Measurements from ENCODE around the gene ADAD2. TPM values are rescaled to one million over a fixed set of nuclear protein-coding genes. Genes with fewer than 3 reads are reported as not detected.

ADAD2 gene
- total RNA-seq, 1 donor from 2014 or later, result not detected

DNA sequence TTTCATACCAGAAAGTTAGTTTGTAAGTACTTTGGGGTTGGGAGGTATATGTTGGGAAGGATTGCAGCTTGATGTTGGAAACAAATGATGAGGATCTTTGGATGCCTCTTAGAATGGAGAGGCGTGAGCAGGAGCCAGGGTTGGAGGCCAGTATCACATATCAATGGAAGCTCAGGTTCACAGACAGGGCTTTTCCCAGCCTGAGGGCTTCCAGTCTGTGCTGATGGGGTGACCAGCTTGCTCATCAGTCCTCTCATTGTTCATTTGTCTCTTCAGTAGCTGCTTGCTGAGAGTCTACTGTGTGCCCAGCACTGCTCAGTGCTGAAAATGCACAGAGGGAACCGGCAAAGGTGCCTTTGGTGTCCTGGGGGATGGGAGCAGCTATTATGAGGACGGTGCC is 40.0 kb upstream of the ADAD2 start:
- TF ChIP-seq, protein P1, sequence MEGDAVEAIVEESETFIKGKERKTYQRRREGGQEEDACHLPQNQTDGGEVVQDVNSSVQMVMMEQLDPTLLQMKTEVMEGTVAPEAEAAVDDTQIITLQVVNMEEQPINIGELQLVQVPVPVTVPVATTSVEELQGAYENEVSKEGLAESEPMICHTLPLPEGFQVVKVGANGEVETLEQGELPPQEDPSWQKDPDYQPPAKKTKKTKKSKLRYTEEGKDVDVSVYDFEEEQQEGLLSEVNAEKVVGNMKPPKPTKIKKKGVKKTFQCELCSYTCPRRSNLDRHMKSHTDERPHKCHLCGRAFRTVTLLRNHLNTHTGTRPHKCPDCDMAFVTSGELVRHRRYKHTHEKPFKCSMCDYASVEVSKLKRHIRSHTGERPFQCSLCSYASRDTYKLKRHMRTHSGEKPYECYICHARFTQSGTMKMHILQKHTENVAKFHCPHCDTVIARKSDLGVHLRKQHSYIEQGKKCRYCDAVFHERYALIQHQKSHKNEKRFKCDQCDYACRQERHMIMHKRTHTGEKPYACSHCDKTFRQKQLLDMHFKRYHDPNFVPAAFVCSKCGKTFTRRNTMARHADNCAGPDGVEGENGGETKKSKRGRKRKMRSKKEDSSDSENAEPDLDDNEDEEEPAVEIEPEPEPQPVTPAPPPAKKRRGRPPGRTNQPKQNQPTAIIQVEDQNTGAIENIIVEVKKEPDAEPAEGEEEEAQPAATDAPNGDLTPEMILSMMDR (conservative IDR thresholded peaks at IDR 0.05), result no peak
- Mint-ChIP-seq H3K9me3 (no peaks in the 10 kb centered on the region), H3K4me1 (peaks cover 6% of the 10 kb centered on the region), H3K36me3 (ENCODE audit: low read depth) (no peaks in the 10 kb centered on the region), H3K4me3 (no peak overlapping the region), H3K27me3 (ENCODE audit: low read depth) (peaks cover 38% of the 10 kb centered on the region), H3K27ac (ENCODE audit: unreplicated experiment) (no peak overlapping the region)
- no peak for DNase-seq (ENCODE audit: low read depth, low spot score)

DNA sequence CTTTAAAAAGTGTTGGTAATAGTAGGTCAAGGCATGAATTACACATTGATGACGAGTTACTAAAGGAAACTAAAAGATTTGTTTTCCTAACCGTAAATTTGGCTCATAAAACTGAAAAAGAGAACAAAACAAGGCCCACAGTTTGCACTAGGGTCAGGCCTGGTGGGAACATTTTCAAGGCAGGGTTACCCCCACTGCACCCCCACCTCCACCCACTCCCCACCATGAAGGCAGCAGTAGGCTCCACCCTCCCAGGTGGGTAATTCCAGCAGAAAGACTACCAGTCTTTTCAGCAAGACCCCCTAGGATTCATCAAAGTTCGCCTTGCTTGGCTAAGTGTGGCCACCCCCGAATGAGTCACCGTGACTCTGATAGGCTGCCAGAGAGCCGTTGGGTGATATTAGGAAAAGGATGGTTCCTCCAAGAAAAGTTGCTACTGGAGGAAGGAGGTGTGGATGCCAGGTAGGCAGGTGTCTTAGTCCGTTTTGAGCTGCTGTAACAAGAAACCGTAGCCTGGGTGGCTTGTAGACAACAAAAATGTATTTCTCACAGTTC is 37.2 kb upstream of the ADAD2 start:
- peaks cover 6% of the 10 kb centered on the region for H3K4me1 Mint-ChIP-seq
- TF ChIP-seq, protein P1 (conservative IDR thresholded peaks at IDR 0.05), result no peak
- H3K27me3 Mint-ChIP-seq (ENCODE audit: low read depth), result peaks cover 21% of the 10 kb centered on the region
- H3K36me3 Mint-ChIP-seq (ENCODE audit: low read depth), result no peaks in the 10 kb centered on the region
- no peaks in the 10 kb centered on the region for H3K9me3 Mint-ChIP-seq
- no peak overlapping the region for H3K4me3 Mint-ChIP-seq
- H3K27ac Mint-ChIP-seq (ENCODE audit: unreplicated experiment), result no peak overlapping the region
- DNase-seq (ENCODE audit: low read depth, low spot score), result no peak

DNA sequence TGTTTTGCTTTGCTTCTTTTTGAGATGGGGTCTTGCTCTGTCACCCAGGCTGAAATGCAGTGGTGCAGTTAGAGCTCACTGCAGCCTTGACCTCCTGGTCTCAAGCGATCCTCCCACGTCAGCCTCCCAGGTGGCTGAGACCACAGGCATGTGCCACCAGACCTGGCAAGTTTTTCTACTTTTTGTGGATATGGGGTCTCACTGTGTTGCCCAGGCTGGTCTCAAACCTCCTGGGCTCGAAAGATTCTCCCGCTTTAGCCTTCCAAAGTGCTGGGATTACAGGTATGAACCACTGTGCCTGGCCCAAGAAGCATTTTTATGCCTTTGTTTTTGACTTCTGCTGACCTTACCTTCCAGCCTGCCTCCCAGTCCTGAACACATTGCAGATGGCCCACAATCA is 35.7 kb upstream of the ADAD2 start:
- no peak for DNase-seq (ENCODE audit: low read depth, low spot score)
- Mint-ChIP-seq H3K27me3 (ENCODE audit: low read depth) (peaks cover 22% of the 10 kb centered on the region), H3K9me3 (no peaks in the 10 kb centered on the region), H3K36me3 (ENCODE audit: low read depth) (no peaks in the 10 kb centered on the region), H3K27ac (ENCODE audit: unreplicated experiment) (no peak overlapping the region), H3K4me1 (peaks cover 6% of the 10 kb centered on the region), H3K4me3 (no peak overlapping the region)
- TF ChIP-seq, protein P1 (conservative IDR thresholded peaks at IDR 0.05), result no peak

DNA sequence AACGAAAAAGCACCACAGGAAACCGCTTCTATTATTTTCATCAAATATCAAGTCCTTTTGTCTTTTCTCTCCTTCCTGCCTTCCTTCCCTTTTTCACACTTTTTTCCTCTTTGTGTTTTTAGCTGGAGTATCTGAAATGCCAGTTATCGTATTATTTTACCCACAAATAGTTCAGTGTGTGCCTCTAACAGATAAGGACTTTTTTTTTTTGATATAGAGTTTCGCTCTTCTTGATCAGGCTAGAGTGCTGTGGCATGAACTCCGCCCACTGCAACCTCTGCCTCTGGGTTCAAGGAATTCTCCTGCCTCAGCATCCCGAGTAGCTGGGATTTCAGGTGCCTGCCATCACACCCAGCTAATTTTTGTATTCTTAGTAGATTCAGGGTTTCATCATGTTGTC is 35.2 kb upstream of the ADAD2 start:
- peaks cover 6% of the 10 kb centered on the region for H3K4me1 Mint-ChIP-seq
- no peaks in the 10 kb centered on the region for H3K9me3 Mint-ChIP-seq
- H3K27ac Mint-ChIP-seq (ENCODE audit: unreplicated experiment), result no peak overlapping the region
- no peak for DNase-seq (ENCODE audit: low read depth, low spot score)
- TF ChIP-seq, protein P1 (conservative IDR thresholded peaks at IDR 0.05), result no peak
- no peaks in the 10 kb centered on the region for H3K36me3 Mint-ChIP-seq (ENCODE audit: low read depth)
- peaks cover 20% of the 10 kb centered on the region for H3K27me3 Mint-ChIP-seq (ENCODE audit: low read depth)
- H3K4me3 Mint-ChIP-seq, result no peak overlapping the region

DNA sequence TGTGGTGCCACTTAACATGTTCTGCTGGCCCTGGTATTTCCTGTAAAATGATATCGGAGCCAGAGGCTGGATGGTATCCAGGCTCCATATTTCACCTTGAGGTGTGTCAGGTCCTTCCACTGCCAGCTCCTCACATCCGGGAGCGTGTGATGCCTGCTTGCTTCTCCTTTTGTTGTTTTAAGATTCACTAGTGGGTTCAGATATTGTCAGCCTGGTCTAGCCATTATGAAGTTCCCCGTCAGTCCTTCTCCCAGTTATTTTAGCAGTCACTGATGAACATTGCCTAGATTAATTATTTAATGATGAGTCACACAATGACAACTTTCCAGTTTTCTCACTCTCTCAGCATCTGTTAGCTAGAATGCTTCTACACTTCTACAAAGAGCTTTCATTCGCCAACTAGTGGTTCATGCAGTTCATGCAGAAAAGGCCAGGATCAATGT is 34.6 kb upstream of the ADAD2 start:
- H3K4me3 Mint-ChIP-seq, result no peak overlapping the region
- H3K27me3 Mint-ChIP-seq (ENCODE audit: low read depth), result peaks cover 14% of the 10 kb centered on the region
- H3K36me3 Mint-ChIP-seq (ENCODE audit: low read depth), result no peaks in the 10 kb centered on the region
- no peaks in the 10 kb centered on the region for H3K4me1 Mint-ChIP-seq
- DNase-seq (ENCODE audit: low read depth, low spot score), result no peak
- H3K9me3 Mint-ChIP-seq, result no peaks in the 10 kb centered on the region
- H3K27ac Mint-ChIP-seq (ENCODE audit: unreplicated experiment), result no peak overlapping the region
- TF ChIP-seq, protein P1 (conservative IDR thresholded peaks at IDR 0.05), result peak; percentile 19

Measured in neural crest cell (in vitro differentiated cells).